K562 (cell line): ENCODE measurements around the gene ZFHX2. TPM values are rescaled to one million over a fixed set of nuclear protein-coding genes. Genes with fewer than 3 reads are reported as not detected.

ENCODE experiments used
- ATAC-seq: fragments of 200-7000 bp; cut with Tn5 transposase; 3 replicates; pipeline ENCODE4 v1.9.1; 2020; ENCODE audit warnings: moderate library complexity
- BruUV-seq: library from RNA; stranded (reverse); fragments of 400-500 nt; replicated peaks from 2 replicates; lab custom pipeline; 2021; lab: Mats Ljungman, UMichigan
- CTCF ChIA-PET: fragments of 300-600 bp; formaldehyde crosslinking; extraction: SDS; loops from one replicate; lab custom pipeline; 2021; ENCODE audit warnings: low intra/inter-chr PET ratio; lab: Yijun Ruan, JAX
- POLR2A ChIA-PET: fragments of 300-600, 350-650 bp; sonication (Branson Sonifier 250); formaldehyde crosslinking; extraction: SDS; loops from one replicate; lab custom pipeline; 2021; ENCODE audit warnings: antibody characterized with exemption, inconsistent platforms; lab: Yijun Ruan, JAX
- DNase-seq, 4 experiments: peaks; one replicate each; pipeline versions ENCODE4 v3.0.0 to v3.0.0-alpha.2; 2011 to 2018; ENCODE audit warnings: low spot score in 3 of 4, mixed read lengths in 3 of 4; ENCODE audit errors: extremely low read depth in 1 of 4
- FAIRE-seq: peaks from 2 replicates; lab custom pipeline; 2011; peaks lifted over from hg19 to GRCh38; lab: Jason Lieb, UNC
- H2AFZ ChIP-seq: 2 replicates; pipeline ENCODE4 v1.6.0; 2011; ENCODE audit warnings: low read depth, low read length, control low read depth, inconsistent platforms
- H3K27ac ChIP-seq: fragments of 200-600 bp; 3 replicates; pipeline ENCODE4 v1.8.0; 2011; ENCODE audit warnings: low read depth, mild to moderate bottlenecking, control low read depth, inconsistent platforms, low read length, moderate library complexity, mixed read lengths; ENCODE audit errors: extremely low read depth
- H3K27me3 ChIP-seq, 2 experiments: fragments of 300-600 bp in 1 of 2; 2 replicates in 1 of 2; 3 replicates in 1 of 2; pipeline versions ENCODE4 v1.6.0 to v1.8.0; 2011; ENCODE audit warnings: inconsistent platforms in 2 of 2, low read length in 2 of 2, mild to moderate bottlenecking in 1 of 2, mixed read lengths in 1 of 2, moderate library complexity in 1 of 2; ENCODE audit not compliant: control insufficient read depth in 2 of 2, insufficient read depth in 2 of 2
- H3K36me3 ChIP-seq: fragments of 300-600 bp; 3 replicates; pipeline ENCODE4 v1.8.0; 2011; ENCODE audit warnings: mild to moderate bottlenecking, low read length, inconsistent platforms; ENCODE audit not compliant: control insufficient read depth, insufficient read depth
- H3K4me1 ChIP-seq, 2 experiments: fragments of 200-600 bp in 1 of 2; replicated peaks in 1 of 2; 2 replicates in 1 of 2; 3 replicates in 1 of 2; pipeline versions ENCODE4 v1.5.1 to v1.8.0; 2011; ENCODE audit warnings: inconsistent platforms in 2 of 2, low read length in 2 of 2, mild to moderate bottlenecking in 1 of 2, mixed read lengths in 1 of 2, moderate library complexity in 1 of 2; ENCODE audit not compliant: control insufficient read depth in 2 of 2, insufficient read depth in 2 of 2
- H3K4me2 ChIP-seq: 2 replicates; pipeline ENCODE4 v1.6.1; 2011; ENCODE audit warnings: low read length, control low read depth, inconsistent platforms, mixed read lengths; ENCODE audit not compliant: insufficient read depth
- H3K4me3 ChIP-seq: fragments of 200-600 bp; sonication (generic), shearing (Covaris generic); 2 replicates; pipeline ENCODE4 v1.5.1; 2016; ENCODE audit warnings: control low read depth, inconsistent platforms
- H3K79me2 ChIP-seq: fragments of 200-600 bp; 3 replicates; pipeline ENCODE4 v1.8.0; 2011; ENCODE audit warnings: low read length, inconsistent platforms; ENCODE audit not compliant: control insufficient read depth, insufficient read depth
- H3K9ac ChIP-seq, 2 experiments: 2 replicates each; pipeline versions ENCODE4 v1.6.0 to v1.6.1; 2011; ENCODE audit warnings: low read depth in 2 of 2, low read length in 2 of 2, control low read depth in 1 of 2, inconsistent platforms in 1 of 2, mild to moderate bottlenecking in 1 of 2, mixed read lengths in 1 of 2; ENCODE audit not compliant: insufficient read depth in 1 of 2
- H3K9me1 ChIP-seq: one replicate; pipeline ENCODE4 v1.6.0; 2011; ENCODE audit warnings: inconsistent platforms, mild to moderate bottlenecking, low read length, moderate library complexity; ENCODE audit not compliant: control insufficient read depth, insufficient read depth
- H3K9me3 ChIP-seq: replicated peaks from 2 replicates; pipeline ENCODE4 v1.5.1; 2011; ENCODE audit warnings: low read depth, low read length, inconsistent platforms; ENCODE audit not compliant: control insufficient read depth, insufficient read depth
- H4K20me1 ChIP-seq: replicated peaks from 2 replicates; pipeline ENCODE4 v1.6.1; 2011; ENCODE audit warnings: low read length, inconsistent platforms, mixed read lengths; ENCODE audit not compliant: control insufficient read depth, insufficient read depth
- ARID1B ChIP-seq: fragments of 450-650 bp; IDR thresholded peaks from 2 replicates; pipeline ENCODE4 v1.6.1; 2016; ENCODE audit warnings: antibody characterized with exemption, mild to moderate bottlenecking, inconsistent platforms
- ARID4B ChIP-seq: sonication (generic); formaldehyde crosslinking; IDR thresholded peaks from 2 replicates; pipeline ENCODE4 v1.8.0; 2022; ENCODE audit warnings: mild to moderate bottlenecking, missing genetic modification reagents
- IFI16 ChIP-seq: fragments of 250-450 bp; sonication (Bioruptor Pico); IDR thresholded peaks from 2 replicates; pipeline ENCODE4 v2.1.2; 2022; ENCODE audit warnings: mild to moderate bottlenecking, inconsistent platforms
- MXD1 ChIP-seq: fragments of 250-450 bp; sonication (Bioruptor Pico); IDR thresholded peaks from 2 replicates; pipeline ENCODE4 v1.8.0; 2021; ENCODE audit warnings: borderline replicate concordance, mild to moderate bottlenecking, moderate library complexity; ENCODE audit not compliant: poor library complexity, severe bottlenecking
- TCF7L2 ChIP-seq: fragments of 150-350 bp; IDR thresholded peaks from 2 replicates; pipeline ENCODE4 v1.6.1; 2016; ENCODE audit warnings: low read depth, mild to moderate bottlenecking, low read length, moderate library complexity
- ZKSCAN1 ChIP-seq: fragments of 150-350 bp; IDR thresholded peaks from 2 replicates; pipeline ENCODE4 v1.6.1; 2016; ENCODE audit warnings: low read depth, low read length
- ZNF224 ChIP-seq: sonication (generic); formaldehyde crosslinking; IDR thresholded peaks from 2 replicates; pipeline ENCODE4 v1.8.0; 2022; ENCODE audit warnings: mild to moderate bottlenecking, missing genetic modification reagents
- WGBS: fragments of 100-300 bp; shearing (Covaris generic); methylation state at CpG from one replicate; pipeline ENCODE4 v1.1.6; 2016; ENCODE audit warnings: low coverage, mixed read lengths; ENCODE audit not compliant: insufficient coverage; ENCODE audit errors: missing lambda C conversion rate; 5-methylcytosine and 5-hydroxymethylcytosine counted together
- in situ Hi-C: fragments of 300-500 bp; cut with MboI; formaldehyde crosslinking; loops from 4 replicates; pipeline ENCODE4 v1.15.0; 2018; ENCODE audit warnings: inconsistent platforms, mixed read lengths
- intact Hi-C: fragments of 100-400 bp; cut with micrococcal nuclease; formaldehyde crosslinking; loops from 2 replicates; pipeline ENCODE4 v1.14.2; 2022
- polyA plus RNA-seq, 8 experiments: library from polyadenylated mRNA; depleted of rRNA in 4 of 8; stranded (reverse) in 5 of 8; unstranded in 3 of 8; fragments of >200 nt; fragmentation: Nextera tagmentation in 2 of 8; fragmentation: Illumina TruSeq in 1 of 8; extraction: Ambion mirVana in 2 of 8; extraction: Trizol in 1 of 8; gene quantifications; 2 replicates each; pipeline versions ENCODE4 v1.2.1 to v1.2.3, GENCODE V29; 2011 to 2014; ENCODE audit warnings: inconsistent platforms in 1 of 8, missing spikeins in 1 of 8
- total RNA-seq, 7 experiments: library from RNA; depleted of rRNA in 6 of 7; stranded (reverse); fragments of >200 nt in 6 of 7; fragmentation: Illumina TruSeq in 2 of 7; extraction: Trizol in 2 of 7; gene quantifications; 2 replicates each; pipeline versions ENCODE4 v1.2.1 to v1.2.3, GENCODE V29; 2011 to 2021; ENCODE audit warnings: low replicate concordance in 1 of 7
- TF ChIP-seq, protein P1 (sequence below): fragments of 450-650 bp; formaldehyde crosslinking; IDR thresholded peaks from 2 replicates; pipeline ENCODE4 v1.4.0; 2020; ENCODE audit warnings: mild to moderate bottlenecking, moderate library complexity
- TF ChIP-seq, protein P2 (sequence below): fragments of 150-350 bp; IDR thresholded peaks from 2 replicates; pipeline ENCODE4 v1.6.1; 2014; ENCODE audit warnings: low read depth, mild to moderate bottlenecking, low read length, borderline replicate concordance

ZFHX2 gene
- total and polyA plus RNA-seq, 9 of the 15 experiments (the other 6 are each of a cell fraction or from before 2014, with no cell fraction given), result 0.06 to 0.11 (median 0.11) TPM; not detected in 4

GRCh38 chr14:23532658-23533057 is 18.9 kb downstream of the ZFHX2 start (continued):
- TF ChIP-seq MXD1 (no peak), ZNF224 (CRISPR knock-in tag) (no peak), ARID1B (no peak), IFI16 (CRISPR knock-in tag) (no peak)
- TF ChIP-seq, protein P1, sequence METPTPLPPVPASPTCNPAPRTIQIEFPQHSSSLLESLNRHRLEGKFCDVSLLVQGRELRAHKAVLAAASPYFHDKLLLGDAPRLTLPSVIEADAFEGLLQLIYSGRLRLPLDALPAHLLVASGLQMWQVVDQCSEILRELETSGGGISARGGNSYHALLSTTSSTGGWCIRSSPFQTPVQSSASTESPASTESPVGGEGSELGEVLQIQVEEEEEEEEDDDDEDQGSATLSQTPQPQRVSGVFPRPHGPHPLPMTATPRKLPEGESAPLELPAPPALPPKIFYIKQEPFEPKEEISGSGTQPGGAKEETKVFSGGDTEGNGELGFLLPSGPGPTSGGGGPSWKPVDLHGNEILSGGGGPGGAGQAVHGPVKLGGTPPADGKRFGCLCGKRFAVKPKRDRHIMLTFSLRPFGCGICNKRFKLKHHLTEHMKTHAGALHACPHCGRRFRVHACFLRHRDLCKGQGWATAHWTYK (CRISPR knock-in tag), result no peak
- TF ChIP-seq, all 486 proteins: peak for 0

DNA sequence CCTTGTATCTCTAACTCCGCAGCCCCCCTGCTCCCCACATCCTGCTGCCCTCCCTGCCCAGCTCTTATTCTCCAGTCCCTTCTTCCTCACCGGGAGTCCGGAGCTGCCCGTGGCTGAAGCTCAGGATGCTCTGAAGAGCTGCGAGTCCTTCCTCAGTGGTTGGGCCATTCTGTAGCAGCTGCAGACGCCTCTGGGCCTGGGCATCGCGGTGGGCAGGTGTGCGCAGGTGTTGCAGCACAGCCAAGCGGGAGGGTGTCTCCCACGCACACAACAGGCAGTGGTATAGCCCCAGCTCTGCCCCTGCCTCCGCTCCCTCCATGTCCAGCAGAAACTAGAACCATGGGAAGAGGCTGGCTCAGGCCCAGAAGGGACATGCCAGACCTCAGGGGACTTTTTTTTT is 20.2 kb downstream of the ZFHX2 start:
- TF ChIP-seq ZKSCAN1, result no peak
- TF ChIP-seq, protein P2, sequence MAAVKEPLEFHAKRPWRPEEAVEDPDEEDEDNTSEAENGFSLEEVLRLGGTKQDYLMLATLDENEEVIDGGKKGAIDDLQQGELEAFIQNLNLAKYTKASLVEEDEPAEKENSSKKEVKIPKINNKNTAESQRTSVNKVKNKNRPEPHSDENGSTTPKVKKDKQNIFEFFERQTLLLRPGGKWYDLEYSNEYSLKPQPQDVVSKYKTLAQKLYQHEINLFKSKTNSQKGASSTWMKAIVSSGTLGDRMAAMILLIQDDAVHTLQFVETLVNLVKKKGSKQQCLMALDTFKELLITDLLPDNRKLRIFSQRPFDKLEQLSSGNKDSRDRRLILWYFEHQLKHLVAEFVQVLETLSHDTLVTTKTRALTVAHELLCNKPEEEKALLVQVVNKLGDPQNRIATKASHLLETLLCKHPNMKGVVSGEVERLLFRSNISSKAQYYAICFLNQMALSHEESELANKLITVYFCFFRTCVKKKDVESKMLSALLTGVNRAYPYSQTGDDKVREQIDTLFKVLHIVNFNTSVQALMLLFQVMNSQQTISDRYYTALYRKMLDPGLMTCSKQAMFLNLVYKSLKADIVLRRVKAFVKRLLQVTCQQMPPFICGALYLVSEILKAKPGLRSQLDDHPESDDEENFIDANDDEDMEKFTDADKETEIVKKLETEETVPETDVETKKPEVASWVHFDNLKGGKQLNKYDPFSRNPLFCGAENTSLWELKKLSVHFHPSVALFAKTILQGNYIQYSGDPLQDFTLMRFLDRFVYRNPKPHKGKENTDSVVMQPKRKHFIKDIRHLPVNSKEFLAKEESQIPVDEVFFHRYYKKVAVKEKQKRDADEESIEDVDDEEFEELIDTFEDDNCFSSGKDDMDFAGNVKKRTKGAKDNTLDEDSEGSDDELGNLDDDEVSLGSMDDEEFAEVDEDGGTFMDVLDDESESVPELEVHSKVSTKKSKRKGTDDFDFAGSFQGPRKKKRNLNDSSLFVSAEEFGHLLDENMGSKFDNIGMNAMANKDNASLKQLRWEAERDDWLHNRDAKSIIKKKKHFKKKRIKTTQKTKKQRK, result no peak
- no peak for TF ChIP-seq ARID4B (CRISPR knock-in tag)
- TF ChIP-seq TCF7L2, result no peak
- TF ChIP-seq, all 486 proteins: peak for 0
- intact Hi-C loops (no loop called here), in situ Hi-C loops (no loop called here)
- CTCF ChIA-PET, result no interaction called here
- no peaks in the 10 kb centered on the region for H3K36me3 ChIP-seq
- peaks cover 0 to 3% of the 10 kb centered on the region in 2 experiments; a peak in 1 of 5 replicates for H3K4me1 ChIP-seq
- no peak overlapping the region for H3K4me3 ChIP-seq
- BruUV-seq, result no TSS peak
- no peak overlapping the region for H2AFZ ChIP-seq
- no peaks in the 10 kb centered on the region; the same call in 1 of the 2 replicates for H4K20me1 ChIP-seq
- DNase-seq, result no peak
- H3K79me2 ChIP-seq, result no peaks in the 10 kb centered on the region
- peaks cover 0 to 36% of the 10 kb centered on the region in 2 experiments; a peak in 3 of 5 replicates for H3K27me3 ChIP-seq
- ATAC-seq, result no peak
- FAIRE-seq, result no peak
- H3K9me3 ChIP-seq, result no peaks in the 10 kb centered on the region
- no peak overlapping the region for H3K4me2 ChIP-seq
- POLR2A ChIA-PET, result interaction anchor here (1.4 kb wide), 1 partner anchor 24 kb away, joined by 3 read pairs; no protein-coding TSS in a partner anchor
- H3K9me1 ChIP-seq, result no peaks in the 10 kb centered on the region
- no peak overlapping the region for H3K27ac ChIP-seq
- WGBS, result 4% methylated on average over 8 of the region's 12 CpGs
- H3K9ac ChIP-seq, result no peak overlapping the region
